Neural cell (in vitro differentiated cells): ENCODE results near the gene ACOX2. TPM values are rescaled to one million over a fixed set of nuclear protein-coding genes. Genes with fewer than 3 reads are reported as not detected.

Experiments used
- H2AFZ ChIP-seq: fragments of 200-600, 300-800 bp; sonication (generic), shearing (Covaris generic); 2 replicates; pipeline ENCODE4 v1.6.0; 2014; ENCODE audit warnings: low read depth, mild to moderate bottlenecking, antibody characterized with exemption, low read length, moderate library complexity
- H3F3A ChIP-seq: fragments of 200-600 bp; shearing (Covaris generic); 2 replicates; pipeline ENCODE4 v1.6.1; 2016; ENCODE audit warnings: mild to moderate bottlenecking, moderate library complexity, mixed read lengths, antibody characterized with exemption, low read length; ENCODE audit not compliant: insufficient read depth, poor library complexity, severe bottlenecking
- H3K27ac ChIP-seq: fragments of 200-600, 300-800 bp; sonication (generic), shearing (Covaris generic); 2 replicates; pipeline ENCODE4 v1.5.1; 2014; ENCODE audit warnings: mild to moderate bottlenecking, low read length, moderate library complexity
- H3K27me3 ChIP-seq: fragments of 300-800, 200-600 bp; sonication (generic), shearing (Covaris generic); 2 replicates; pipeline ENCODE4 v1.6.0; 2014; ENCODE audit warnings: mild to moderate bottlenecking, low read depth, low read length, moderate library complexity; ENCODE audit not compliant: insufficient read depth
- H3K36me3 ChIP-seq: fragments of 300-800, 200-600 bp; sonication (generic), shearing (Covaris generic); 2 replicates; pipeline ENCODE4 v1.5.1; 2014; ENCODE audit warnings: mild to moderate bottlenecking, antibody characterized with exemption, low read length, moderate library complexity; ENCODE audit not compliant: insufficient read depth
- H3K4me2 ChIP-seq: fragments of 300-800, 200-600 bp; sonication (generic), shearing (Covaris generic); 2 replicates; pipeline ENCODE4 v1.6.0; 2014; ENCODE audit warnings: mild to moderate bottlenecking, low read length
- H3K4me3 ChIP-seq: fragments of 300-800, 200-600 bp; sonication (generic), shearing (Covaris generic); 2 replicates; pipeline ENCODE4 v1.5.1; 2014; ENCODE audit warnings: mild to moderate bottlenecking, low read length, moderate library complexity
- H3K79me2 ChIP-seq: fragments of 200-600 bp; shearing (Covaris generic); replicated peaks from 2 replicates; pipeline ENCODE4 v1.6.0; 2014; ENCODE audit warnings: mild to moderate bottlenecking, low read length, moderate library complexity; ENCODE audit not compliant: insufficient read depth
- H3K9ac ChIP-seq: fragments of 300-800, 200-600 bp; sonication (generic), shearing (Covaris generic); 2 replicates; pipeline ENCODE4 v1.6.1; 2016; ENCODE audit warnings: mild to moderate bottlenecking, low read length, mixed read lengths
- H3K9me2 ChIP-seq: fragments of 200-600 bp; shearing (Covaris generic); 2 replicates; pipeline ENCODE4 v1.6.1; 2016; ENCODE audit warnings: mild to moderate bottlenecking, low read length, mixed read lengths; ENCODE audit not compliant: insufficient read depth
- H3K9me3 ChIP-seq: fragments of 200-600, 300-800 bp; sonication (generic), shearing (Covaris generic); 2 replicates; pipeline ENCODE4 v1.6.1; 2016; ENCODE audit warnings: mild to moderate bottlenecking, mixed run types, low read length, moderate library complexity, mixed read lengths
- H4K20me1 ChIP-seq: fragments of 200-600 bp; shearing (Covaris generic); 2 replicates; pipeline ENCODE4 v1.6.1; 2016; ENCODE audit warnings: mild to moderate bottlenecking, mixed run types; ENCODE audit not compliant: insufficient read depth
- EP300 ChIP-seq: fragments of 450-650 bp; conservative IDR thresholded peaks from 2 replicates; pipeline ENCODE4 v1.6.1; 2014; ENCODE audit warnings: antibody characterized with exemption, mild to moderate bottlenecking, moderate library complexity; ENCODE audit not compliant: poor library complexity, severe bottlenecking
- EZH2 ChIP-seq: fragments of 200-600, 300-800 bp; shearing (Covaris generic), sonication (generic); IDR thresholded peaks from 2 replicates; pipeline ENCODE4 v1.6.1; 2014; ENCODE audit warnings: antibody characterized with exemption, low read length, borderline replicate concordance, mild to moderate bottlenecking; ENCODE audit not compliant: insufficient read depth, poor library complexity, severe bottlenecking
- MXI1 ChIP-seq: fragments of 450-650 bp; conservative IDR thresholded peaks from 2 replicates; pipeline ENCODE4 v1.6.1; 2014; ENCODE audit warnings: antibody characterized with exemption, mild to moderate bottlenecking; ENCODE audit not compliant: poor library complexity, severe bottlenecking
- POLR2AphosphoS5 ChIP-seq: IDR thresholded peaks from 2 replicates; pipeline ENCODE4 v1.6.1; 2012
- RAD21 ChIP-seq: fragments of 450-650 bp; conservative IDR thresholded peaks from 2 replicates; pipeline ENCODE4 v1.6.1; 2014; ENCODE audit warnings: antibody characterized with exemption, mild to moderate bottlenecking, moderate library complexity
- SMC3 ChIP-seq: fragments of 450-650 bp; conservative IDR thresholded peaks from 2 replicates; pipeline ENCODE4 v1.6.1; 2014; ENCODE audit warnings: antibody characterized with exemption, mild to moderate bottlenecking, moderate library complexity; ENCODE audit not compliant: poor library complexity
- TAF1 ChIP-seq: IDR thresholded peaks from 2 replicates; pipeline ENCODE4 v1.6.1; 2012; ENCODE audit warnings: low read depth
- polyA plus RNA-seq: library from polyadenylated mRNA; depleted of rRNA; stranded (reverse); fragments of >200 nt; gene quantifications from 2 replicates; pipeline ENCODE4 v1.2.3, GENCODE V29; 2014
- TF ChIP-seq, protein P1 (sequence below): fragments of 450-650 bp; IDR thresholded peaks from 2 replicates; pipeline ENCODE4 v1.5.1; 2014; ENCODE audit warnings: antibody characterized with exemption, mild to moderate bottlenecking, moderate library complexity; ENCODE audit not compliant: poor library complexity, severe bottlenecking
- TF ChIP-seq, protein P2 (sequence below): IDR thresholded peaks from 2 replicates; pipeline ENCODE4 v1.6.1; 2012; ENCODE audit warnings: borderline replicate concordance

ACOX2 gene
- polyA plus RNA-seq, 1 donor from 2014 or later: not detected

DNA sequence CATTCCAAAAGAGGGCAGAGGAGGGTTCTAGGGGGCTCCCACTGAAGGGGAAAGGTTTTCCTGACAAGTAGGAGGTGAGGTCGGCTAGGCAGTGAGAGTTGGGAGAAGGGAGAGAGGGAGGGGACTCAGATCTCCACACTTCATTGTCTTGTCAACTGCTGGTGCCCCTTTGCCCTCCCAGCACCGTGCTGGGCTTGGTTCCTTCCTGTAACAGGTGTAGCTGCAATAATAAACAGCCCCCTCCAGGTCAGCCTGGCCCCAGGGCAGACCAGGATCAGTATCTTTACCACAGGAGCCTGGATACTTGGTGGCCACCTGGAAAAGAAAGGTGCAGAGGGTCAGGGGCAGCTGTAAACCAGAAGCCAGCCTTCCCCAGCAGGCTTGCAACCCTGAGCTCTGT lies 48.0 kb downstream of the ACOX2 start:
- Histone ChIP-seq H3K4me2 (no peak overlapping the region), H3F3A (no peaks in the 10 kb centered on the region), H3K4me3 (no peak overlapping the region), H3K27me3 (no peaks in the 10 kb centered on the region), H3K9ac (no peak overlapping the region), H3K79me2 (peaks cover 14% of the 10 kb centered on the region), H3K27ac (no peak overlapping the region), H3K9me3 (no peaks in the 10 kb centered on the region), H4K20me1 (no peaks in the 10 kb centered on the region), H3K9me2 (no peaks in the 10 kb centered on the region), H2AFZ (no peak overlapping the region), H3K36me3 (no peaks in the 10 kb centered on the region)
- TF ChIP-seq, protein P1, sequence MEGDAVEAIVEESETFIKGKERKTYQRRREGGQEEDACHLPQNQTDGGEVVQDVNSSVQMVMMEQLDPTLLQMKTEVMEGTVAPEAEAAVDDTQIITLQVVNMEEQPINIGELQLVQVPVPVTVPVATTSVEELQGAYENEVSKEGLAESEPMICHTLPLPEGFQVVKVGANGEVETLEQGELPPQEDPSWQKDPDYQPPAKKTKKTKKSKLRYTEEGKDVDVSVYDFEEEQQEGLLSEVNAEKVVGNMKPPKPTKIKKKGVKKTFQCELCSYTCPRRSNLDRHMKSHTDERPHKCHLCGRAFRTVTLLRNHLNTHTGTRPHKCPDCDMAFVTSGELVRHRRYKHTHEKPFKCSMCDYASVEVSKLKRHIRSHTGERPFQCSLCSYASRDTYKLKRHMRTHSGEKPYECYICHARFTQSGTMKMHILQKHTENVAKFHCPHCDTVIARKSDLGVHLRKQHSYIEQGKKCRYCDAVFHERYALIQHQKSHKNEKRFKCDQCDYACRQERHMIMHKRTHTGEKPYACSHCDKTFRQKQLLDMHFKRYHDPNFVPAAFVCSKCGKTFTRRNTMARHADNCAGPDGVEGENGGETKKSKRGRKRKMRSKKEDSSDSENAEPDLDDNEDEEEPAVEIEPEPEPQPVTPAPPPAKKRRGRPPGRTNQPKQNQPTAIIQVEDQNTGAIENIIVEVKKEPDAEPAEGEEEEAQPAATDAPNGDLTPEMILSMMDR: no peak
- TF ChIP-seq RAD21: no peak
- TF ChIP-seq TAF1: no peak
- TF ChIP-seq SMC3: no peak
- TF ChIP-seq MXI1: no peak
- no peak for TF ChIP-seq EZH2
- no peak for TF ChIP-seq EP300
- TF ChIP-seq, protein P2, sequence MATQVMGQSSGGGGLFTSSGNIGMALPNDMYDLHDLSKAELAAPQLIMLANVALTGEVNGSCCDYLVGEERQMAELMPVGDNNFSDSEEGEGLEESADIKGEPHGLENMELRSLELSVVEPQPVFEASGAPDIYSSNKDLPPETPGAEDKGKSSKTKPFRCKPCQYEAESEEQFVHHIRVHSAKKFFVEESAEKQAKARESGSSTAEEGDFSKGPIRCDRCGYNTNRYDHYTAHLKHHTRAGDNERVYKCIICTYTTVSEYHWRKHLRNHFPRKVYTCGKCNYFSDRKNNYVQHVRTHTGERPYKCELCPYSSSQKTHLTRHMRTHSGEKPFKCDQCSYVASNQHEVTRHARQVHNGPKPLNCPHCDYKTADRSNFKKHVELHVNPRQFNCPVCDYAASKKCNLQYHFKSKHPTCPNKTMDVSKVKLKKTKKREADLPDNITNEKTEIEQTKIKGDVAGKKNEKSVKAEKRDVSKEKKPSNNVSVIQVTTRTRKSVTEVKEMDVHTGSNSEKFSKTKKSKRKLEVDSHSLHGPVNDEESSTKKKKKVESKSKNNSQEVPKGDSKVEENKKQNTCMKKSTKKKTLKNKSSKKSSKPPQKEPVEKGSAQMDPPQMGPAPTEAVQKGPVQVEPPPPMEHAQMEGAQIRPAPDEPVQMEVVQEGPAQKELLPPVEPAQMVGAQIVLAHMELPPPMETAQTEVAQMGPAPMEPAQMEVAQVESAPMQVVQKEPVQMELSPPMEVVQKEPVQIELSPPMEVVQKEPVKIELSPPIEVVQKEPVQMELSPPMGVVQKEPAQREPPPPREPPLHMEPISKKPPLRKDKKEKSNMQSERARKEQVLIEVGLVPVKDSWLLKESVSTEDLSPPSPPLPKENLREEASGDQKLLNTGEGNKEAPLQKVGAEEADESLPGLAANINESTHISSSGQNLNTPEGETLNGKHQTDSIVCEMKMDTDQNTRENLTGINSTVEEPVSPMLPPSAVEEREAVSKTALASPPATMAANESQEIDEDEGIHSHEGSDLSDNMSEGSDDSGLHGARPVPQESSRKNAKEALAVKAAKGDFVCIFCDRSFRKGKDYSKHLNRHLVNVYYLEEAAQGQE: no peak
- TF ChIP-seq POLR2AphosphoS5: no peak

DNA sequence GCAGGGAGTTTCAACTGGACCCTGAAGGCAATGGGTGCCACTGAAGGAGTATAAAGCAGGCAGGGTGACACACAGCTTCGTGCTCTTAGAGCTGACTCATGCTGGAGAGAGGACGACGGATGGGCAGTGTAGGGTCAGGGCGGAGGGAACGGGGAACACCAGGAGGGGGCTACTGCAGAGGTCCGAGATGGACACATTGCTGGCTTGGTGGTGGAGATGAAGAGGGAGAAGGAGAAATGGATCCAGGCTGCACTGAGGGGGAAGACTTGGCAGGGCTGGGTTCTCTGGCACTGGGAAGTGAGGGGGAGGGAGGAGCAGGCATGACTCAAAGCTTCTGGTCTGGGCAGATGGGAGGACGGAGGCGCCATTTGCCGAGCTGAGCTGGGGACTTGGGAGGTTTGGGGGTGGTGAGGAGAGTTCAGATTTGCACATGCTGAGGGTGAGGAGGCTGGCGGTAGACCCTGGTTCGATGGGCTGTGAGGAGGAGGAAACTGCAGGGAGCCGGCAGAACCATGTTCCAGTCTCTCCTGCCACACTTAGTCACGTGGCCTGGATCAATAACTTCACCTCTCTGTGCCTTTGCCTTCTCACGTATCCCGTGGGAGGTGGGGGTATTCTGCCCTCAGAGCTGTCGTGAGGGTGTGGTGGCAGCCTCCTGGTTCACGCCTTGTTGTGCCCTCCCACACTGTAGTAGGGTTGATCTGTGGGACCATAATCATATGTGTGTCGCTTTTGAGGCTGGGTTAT lies 49.7 kb downstream of the ACOX2 start:
- Histone ChIP-seq H3K9ac (no peak overlapping the region), H3K4me3 (no peak overlapping the region), H2AFZ (no peak overlapping the region), H3K27ac (no peak overlapping the region), H3K4me2 (no peak overlapping the region), H3K27me3 (no peaks in the 10 kb centered on the region), H3K79me2 (no peaks in the 10 kb centered on the region), H3K9me2 (no peaks in the 10 kb centered on the region), H3K36me3 (no peaks in the 10 kb centered on the region), H3K9me3 (no peaks in the 10 kb centered on the region), H4K20me1 (no peaks in the 10 kb centered on the region), H3F3A (no peaks in the 10 kb centered on the region)
- TF ChIP-seq POLR2AphosphoS5 (no peak), EZH2 (no peak), TAF1 (no peak), RAD21 (no peak), SMC3 (no peak), MXI1 (no peak), EP300 (no peak)
- TF ChIP-seq, protein P1: no peak
- TF ChIP-seq, protein P2: no peak
